ENCODE data around the gene DOCK7.
"Not testable (repeated sequence)": the region's sequence is repeated elsewhere in the genome, so short reads cannot be mapped to it uniquely, and the experiment has no call there.

The DOCK7 gene

DNA sequence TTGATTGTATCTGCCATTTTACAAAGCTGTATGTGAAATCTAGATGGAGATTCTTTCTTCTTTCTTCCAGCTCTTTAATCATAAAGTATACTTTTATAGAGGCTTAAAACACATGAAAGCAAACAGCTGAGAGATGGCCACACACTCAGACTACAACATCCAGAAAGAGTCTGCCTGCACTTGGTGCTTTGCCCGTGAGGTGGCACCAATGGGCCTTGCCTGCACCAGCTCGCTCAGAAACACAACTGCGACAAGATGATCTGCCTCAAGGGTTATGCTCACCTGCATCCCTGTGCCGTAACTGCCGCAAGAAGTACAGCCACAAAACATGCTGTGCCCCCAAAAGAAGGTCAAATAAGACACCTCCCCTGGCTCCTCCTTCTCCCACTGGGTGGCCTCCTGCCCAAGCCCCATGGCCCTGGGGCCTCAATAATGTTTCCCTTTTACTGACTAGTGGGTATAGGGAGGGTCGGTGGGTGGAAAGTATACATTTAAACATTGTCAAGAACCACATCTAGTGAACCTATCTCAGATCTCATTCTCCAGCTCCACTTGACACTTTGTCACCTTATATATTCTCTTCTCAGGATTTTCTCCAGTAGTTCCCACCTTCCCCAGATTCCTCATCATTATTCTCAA lies 157.6 kb downstream of the DOCK7 start:
- peak in 48 of 56 donors; percentile 1 to 73 (median 16) for DNase-seq

DNA sequence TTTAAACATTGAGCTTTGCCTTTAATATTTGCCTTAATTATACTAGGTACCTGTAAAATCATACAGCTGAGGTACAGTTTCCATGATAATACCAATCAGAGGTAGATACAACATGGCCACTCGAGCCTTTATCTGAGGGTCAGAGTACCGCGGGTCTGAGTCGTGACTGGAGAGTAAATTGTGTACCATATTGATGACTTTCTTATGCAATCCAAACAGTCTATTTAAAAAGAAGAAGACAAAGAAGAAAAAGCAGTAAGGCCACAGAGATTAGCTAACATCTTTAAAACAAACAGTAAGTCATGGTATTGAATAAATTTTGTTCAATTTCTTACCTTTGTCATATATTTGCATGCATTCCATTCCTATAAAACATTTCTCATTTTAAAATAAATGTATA lies 159.0 kb downstream of the DOCK7 start:
- DNase-seq, result no peak

DNA sequence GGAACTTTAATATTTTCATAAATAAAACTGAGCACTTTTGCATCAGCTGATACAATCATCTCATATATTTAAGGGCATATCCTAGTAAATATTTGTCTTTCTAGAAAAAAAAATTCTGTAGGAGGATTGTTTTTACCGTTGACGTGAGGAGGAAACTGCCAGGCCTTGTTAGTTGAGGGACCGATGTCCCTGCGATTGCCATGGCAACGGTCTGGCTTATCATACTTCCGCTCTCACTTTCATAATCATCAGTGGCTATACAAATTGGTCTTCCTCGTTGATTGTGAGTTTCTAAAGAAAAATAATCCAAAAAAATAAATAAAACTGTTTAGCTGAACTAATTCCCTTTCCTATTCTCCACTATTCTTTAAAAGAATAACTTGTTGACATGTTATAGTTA lies 160.2 kb downstream of the DOCK7 start:
- DNase-seq, result no peak

DNA sequence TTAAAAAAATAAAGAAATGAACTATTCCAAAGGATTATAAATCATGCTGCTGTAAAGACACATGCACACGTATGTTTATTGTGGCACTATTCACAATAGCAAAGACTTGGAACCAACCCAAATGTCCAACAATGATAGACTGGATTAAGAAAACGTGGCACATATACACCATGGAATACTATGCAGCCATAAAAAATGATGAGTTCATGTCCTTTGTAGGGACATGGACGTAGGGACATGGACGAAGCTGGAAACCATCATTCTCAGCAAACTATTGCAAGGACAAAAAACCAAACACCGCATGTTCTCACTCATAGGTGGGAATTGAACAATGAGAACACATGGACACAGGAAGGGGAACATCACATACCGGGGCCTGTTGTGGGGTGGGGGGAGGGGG lies 160.8 kb downstream of the DOCK7 start:
- not testable (repeated sequence) for DNase-seq

- no peak for DNase-seq
Observed at GRCh38 chr1:62523860-62524259, 164.3 kb downstream of the DOCK7 start.

DNA sequence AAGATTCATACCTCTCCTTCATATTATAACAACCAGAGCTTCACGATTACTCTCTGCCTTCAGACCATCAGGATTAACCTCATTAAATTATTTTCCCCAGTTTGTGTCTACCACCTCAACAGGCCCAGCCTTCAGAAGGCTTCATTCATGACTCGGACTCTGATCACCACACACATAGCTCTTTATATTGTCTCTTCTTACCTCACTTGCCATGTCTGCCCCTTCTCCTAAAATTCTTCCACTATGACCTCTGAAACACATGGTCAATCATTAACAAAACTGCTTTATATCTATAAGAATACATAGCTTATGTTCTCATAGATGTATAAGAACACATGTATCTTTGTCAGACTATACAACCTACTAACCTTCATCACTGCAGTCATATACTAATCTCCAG lies 171.6 kb downstream of the DOCK7 start:
- no peak for DNase-seq

- no peak for DNase-seq
Observed at GRCh38 chr1:62514746-62515423, 173.3 kb downstream of the DOCK7 start.

- no peak for DNase-seq
Observed at GRCh38 chr1:62513013-62513412, 175.2 kb downstream of the DOCK7 start.

DNA sequence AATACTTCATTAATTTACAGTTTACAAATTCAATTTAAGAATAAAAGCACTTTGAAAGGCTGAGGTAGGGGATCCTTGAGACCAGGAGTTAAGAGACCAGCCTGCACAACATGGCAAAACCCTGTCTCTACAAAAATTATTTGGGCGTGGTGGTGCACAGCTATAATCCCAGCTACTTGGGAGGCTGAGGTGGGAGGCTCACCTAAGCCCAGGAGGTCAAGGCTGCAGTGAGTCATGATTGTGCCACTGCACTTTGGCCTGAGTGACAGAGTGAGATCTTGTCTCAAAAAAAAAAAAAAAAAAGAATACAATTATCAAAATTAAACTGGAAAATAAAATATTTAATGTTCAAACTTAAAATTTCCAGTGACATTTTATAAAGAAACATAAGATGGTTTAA lies 179.2 kb downstream of the DOCK7 start:
- no peak for DNase-seq

GRCh38 chr1:62508187-62508758 lies 179.9 kb downstream of the DOCK7 start:
- DNase-seq, result peak in 1 of 56 donors; percentile 20

- no peak for DNase-seq
Observed at GRCh38 chr1:62500210-62500609, 188.0 kb downstream of the DOCK7 start.

- no peak for DNase-seq
Observed at GRCh38 chr1:62494137-62494536, 194.0 kb downstream of the DOCK7 start.

- DNase-seq, result no peak
Observed at GRCh38 chr1:62493656-62494055, 194.5 kb downstream of the DOCK7 start.

- no peak for DNase-seq
Observed at GRCh38 chr1:62492521-62492920, 195.7 kb downstream of the DOCK7 start.

- no peak for DNase-seq
Observed at GRCh38 chr1:62487956-62488355, 200.2 kb downstream of the DOCK7 start.

DNA sequence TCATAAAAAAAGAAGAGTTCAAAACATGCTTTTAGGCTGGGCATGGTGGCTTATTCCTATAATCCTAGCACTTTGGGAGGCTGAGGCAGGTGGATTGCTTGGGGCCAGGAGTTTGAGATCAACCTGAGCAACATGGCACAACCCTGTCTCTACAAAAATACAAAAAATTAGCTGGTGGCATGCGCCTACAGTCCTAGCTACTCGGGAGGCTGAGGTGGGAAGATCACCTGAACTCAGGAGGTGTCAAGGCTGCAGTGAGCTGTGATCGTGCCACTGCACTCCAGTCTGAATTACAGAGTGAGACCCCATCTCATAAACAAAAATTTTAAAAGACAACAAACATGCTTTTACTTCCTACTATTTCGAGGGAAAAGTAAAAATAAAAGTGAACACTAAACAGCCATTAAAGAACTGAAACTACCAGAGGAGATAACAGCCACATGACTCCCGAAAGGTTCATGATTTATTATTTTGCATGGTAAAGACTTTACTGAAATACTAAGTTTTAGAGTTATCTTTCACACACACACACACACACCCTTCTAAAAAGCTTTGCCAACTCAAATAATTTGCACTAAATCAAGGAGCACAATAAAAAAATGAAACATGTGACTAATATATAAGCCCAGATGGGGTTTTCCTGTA lies 203.2 kb downstream of the DOCK7 start:
- DNase-seq, result no peak

DNA sequence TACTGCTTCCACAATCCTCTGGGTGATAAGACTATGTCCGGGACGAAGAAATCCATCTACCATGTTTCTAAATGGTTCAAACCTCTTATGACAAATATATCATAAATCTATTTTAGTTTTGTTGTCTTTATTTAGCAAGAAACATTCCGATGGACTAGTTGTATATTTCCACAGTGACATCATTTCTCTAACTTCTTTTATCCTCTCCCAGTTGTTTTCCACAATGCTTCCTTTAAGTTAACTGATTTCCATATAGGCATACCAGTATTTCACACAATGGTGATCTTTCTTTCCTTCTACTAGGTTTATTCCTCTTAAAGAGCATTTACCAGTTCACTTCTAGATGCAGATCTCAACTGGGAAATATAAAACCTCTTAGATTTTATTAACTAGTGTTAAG lies 206.5 kb downstream of the DOCK7 start:
- no peak for DNase-seq

DNA sequence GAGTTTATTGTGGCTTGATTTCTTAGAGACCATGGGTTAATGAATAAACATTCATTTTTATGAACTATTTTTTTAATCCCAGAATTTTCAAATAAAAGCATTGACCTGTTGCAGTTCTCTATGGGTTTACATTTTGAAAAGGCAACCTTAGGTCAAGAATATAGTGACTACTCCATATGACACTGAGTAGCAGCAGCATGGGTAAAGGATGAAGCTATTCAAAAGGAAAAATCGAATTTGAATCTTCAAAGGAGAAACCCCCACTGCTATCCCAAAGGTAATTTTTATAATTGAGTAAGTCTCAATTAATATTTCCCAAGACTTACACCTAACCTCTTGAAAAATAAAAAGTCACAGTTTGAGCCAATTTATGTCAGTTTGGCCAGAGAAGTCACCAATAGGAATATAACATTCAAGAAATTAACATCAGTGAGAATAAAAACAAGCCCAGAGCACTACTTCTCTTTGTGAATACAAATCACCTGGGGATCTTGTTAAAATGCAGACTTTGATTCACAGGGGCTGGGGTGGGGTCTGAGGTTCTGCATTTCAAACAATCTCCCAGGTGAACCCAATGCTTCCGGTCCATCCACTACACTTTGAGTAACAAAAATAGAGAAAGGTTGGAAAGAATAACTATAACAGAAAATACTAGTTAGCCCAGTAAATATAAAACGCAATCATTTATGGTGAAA lies 211.5 kb downstream of the DOCK7 start:
- DNase-seq, result no peak

DNA sequence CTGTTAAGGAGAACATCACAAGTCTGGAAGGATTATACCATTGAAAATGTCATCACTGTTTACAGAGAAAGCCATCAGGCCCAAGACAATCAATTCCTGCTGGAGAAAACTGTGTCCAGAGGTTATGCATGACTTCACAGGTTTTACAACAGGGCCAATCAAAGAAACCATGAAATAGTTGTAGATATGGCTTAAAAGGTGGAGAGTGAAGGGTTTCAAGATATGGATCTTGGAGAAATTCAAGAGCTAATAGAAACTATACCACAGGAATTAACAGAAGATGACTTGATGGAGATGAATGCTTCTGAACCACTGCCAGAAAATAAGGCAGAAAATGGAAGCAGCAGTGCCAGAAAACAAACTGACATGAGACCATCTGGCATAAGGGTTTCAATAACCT lies 221.1 kb downstream of the DOCK7 start:
- DNase-seq, result no peak

GRCh38 chr1:62462370-62462769 lies 225.8 kb downstream of the DOCK7 start:
- DNase-seq, result no peak

DNA sequence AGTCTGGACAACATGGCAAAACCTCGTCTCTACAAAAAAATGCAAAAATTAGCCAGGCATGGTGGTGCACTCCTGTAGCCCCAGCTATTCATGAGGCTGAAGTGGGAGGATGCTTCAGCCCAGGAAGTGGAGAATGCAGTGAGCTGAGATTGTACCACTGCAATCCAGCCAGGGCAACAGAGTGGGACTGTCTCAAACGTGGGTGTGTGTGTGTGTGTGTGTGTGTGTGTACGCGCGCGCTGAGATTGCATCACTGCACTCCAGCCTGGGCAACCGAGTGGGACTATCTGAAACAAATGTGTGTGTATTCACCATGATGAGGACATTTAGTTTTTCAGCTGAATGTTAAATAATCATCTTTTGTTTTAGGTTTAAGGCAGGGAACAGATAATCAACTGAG lies 230.2 kb downstream of the DOCK7 start:
- DNase-seq, result no peak

DNA sequence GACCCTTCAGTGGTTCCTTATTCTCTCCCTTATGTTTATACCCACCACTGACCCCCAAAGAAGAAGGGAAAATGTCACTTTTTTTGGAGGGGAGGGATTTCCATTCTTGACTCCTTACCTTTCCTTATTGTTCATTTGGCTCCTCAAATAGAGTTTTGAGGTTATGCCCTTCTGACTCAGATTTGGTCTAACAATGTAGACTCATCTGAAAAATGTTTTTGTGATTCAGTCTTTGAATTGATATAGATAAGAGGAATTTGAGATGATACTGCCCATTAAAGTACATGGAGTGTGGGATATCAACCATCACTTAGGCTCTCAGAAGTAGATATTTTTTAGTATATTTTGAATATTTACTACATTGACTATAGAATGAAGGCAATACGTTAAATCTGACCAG lies 235.2 kb downstream of the DOCK7 start:
- DNase-seq, result no peak

All from nucleus accumbens (tissue), 56 donors.